Testis (tissue), 3 donors: ENCODE data around the gene RNF39. TPM values are rescaled to one million over a fixed set of nuclear protein-coding genes. Genes with fewer than 3 reads are reported as not detected.

Experiments
- DNase-seq: peaks from one replicate; pipeline ENCODE4 v3.0.0-alpha.2; 2019
- H3K27ac ChIP-seq, 2 donors: fragments of 200-600 bp; sonication (generic); one replicate each; pipeline ENCODE4 v1.5.1; 2019
- H3K27me3 ChIP-seq: fragments of 200-600 bp; sonication (generic); one replicate; pipeline ENCODE4 v1.5.1; 2019
- H3K36me3 ChIP-seq: fragments of 200-600 bp; sonication (generic); one replicate; pipeline ENCODE4 v1.5.1; 2017; ENCODE audit warnings: low read depth; ENCODE audit errors: missing control alignments
- H3K4me1 ChIP-seq: fragments of 200-600 bp; sonication (generic); one replicate; pipeline ENCODE4 v1.5.1; 2019
- H3K4me3 ChIP-seq, 2 donors: fragments of 200-600 bp; sonication (generic); one replicate each; pipeline ENCODE4 v1.5.1; 2017 to 2019
- H3K9me3 ChIP-seq: fragments of 200-600 bp; sonication (generic); one replicate; pipeline ENCODE4 v1.5.1; 2017
- CTCF ChIP-seq, 3 experiments: fragments of 450-650 bp in 2 of 3; fragments of 200-600 bp in 1 of 3; sonication (generic) in 1 of 3; IDR thresholded peaks; one replicate each; pipeline ENCODE4 v1.5.1; 2016 to 2019; ENCODE audit warnings: antibody characterized with exemption in 3 of 3, mild to moderate bottlenecking in 2 of 3, moderate library complexity in 1 of 3
- POLR2A ChIP-seq: fragments of 450-650 bp; IDR thresholded peaks from one replicate; pipeline ENCODE4 v1.6.1; 2017; ENCODE audit warnings: antibody characterized with exemption, mild to moderate bottlenecking, moderate library complexity
- WGBS, 2 donors: methylation state at CpG; one replicate each; pipeline ENCODE4 v1.1.5; 2018; 5-methylcytosine and 5-hydroxymethylcytosine counted together
- intact Hi-C: fragments of 100-400 bp; cut with DNase I; formaldehyde crosslinking; loops from one replicate; pipeline ENCODE4 v1.15.1; 2023; ENCODE audit warnings: low total_unique reads
- polyA plus RNA-seq: library from polyadenylated mRNA; stranded (reverse); fragments of 350-450 nt; fragmentation: Illumina TruSeq; extraction: RNeasy Lipid Tissue Mini Kit (QIAGEN cat#74804); gene quantifications from one replicate; pipeline ENCODE4 v1.2.3, GENCODE V29; 2014; ENCODE audit warnings: low read depth, low replicate concordance; ENCODE audit not compliant: insufficient read depth
- total RNA-seq, 2 donors: library from RNA; depleted of rRNA; stranded (reverse); fragments of >200 nt; gene quantifications; one replicate each; pipeline ENCODE4 v1.2.3, GENCODE V29; 2016

RNF39 gene
- total and polyA plus RNA-seq, 3 donors from 2014 or later, result 2.7 to 4.3 (median 3.5) TPM

DNA sequence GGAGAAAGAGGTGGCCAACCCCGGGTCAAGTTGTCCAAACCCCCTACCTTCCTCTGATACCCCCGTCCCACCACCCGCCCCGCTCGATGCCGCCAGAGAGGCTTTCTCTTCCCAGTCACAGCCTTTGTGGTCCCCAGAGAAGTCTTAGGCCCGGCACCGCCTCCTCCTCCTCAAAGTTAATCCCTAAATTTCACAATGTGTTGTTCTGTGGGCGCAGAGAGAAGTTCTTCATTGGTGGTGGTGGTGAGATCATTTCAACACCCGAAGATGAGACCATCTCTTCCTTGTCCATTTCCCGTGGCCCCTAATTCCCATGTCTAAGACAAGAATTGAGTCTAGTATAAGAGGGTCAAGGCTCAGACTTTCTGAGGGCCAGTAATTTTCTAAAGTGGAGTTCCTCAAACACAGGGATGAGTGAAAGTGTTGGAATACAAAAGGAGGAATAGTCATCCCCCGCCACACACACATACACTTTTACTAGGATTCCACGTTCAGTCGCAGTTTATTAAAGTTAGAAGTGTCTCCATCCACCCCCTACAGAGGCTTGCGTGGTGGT lies 26.9 kb upstream of the RNF39 start:
- no peaks in the 10 kb centered on the region for H3K36me3 ChIP-seq
- TF ChIP-seq CTCF (IDR thresholded peaks at IDR 0.05), result no peak
- no peak for TF ChIP-seq POLR2A
- no peaks in the 10 kb centered on the region for H3K9me3 ChIP-seq
- H3K4me3 ChIP-seq, result peak overlapping the region; percentile 44 to 48
- WGBS, 2 donors, result 38 to 51% methylated on average over 15 of the region's 15 CpGs
- H3K4me1 ChIP-seq, result peaks cover 19% of the 10 kb centered on the region
- peak; percentile 20 for DNase-seq
- intact Hi-C loops, result no loop called here
- H3K27me3 ChIP-seq, result no peaks in the 10 kb centered on the region
- H3K27ac ChIP-seq, result peak overlapping the region; percentile 60 to 61

DNA sequence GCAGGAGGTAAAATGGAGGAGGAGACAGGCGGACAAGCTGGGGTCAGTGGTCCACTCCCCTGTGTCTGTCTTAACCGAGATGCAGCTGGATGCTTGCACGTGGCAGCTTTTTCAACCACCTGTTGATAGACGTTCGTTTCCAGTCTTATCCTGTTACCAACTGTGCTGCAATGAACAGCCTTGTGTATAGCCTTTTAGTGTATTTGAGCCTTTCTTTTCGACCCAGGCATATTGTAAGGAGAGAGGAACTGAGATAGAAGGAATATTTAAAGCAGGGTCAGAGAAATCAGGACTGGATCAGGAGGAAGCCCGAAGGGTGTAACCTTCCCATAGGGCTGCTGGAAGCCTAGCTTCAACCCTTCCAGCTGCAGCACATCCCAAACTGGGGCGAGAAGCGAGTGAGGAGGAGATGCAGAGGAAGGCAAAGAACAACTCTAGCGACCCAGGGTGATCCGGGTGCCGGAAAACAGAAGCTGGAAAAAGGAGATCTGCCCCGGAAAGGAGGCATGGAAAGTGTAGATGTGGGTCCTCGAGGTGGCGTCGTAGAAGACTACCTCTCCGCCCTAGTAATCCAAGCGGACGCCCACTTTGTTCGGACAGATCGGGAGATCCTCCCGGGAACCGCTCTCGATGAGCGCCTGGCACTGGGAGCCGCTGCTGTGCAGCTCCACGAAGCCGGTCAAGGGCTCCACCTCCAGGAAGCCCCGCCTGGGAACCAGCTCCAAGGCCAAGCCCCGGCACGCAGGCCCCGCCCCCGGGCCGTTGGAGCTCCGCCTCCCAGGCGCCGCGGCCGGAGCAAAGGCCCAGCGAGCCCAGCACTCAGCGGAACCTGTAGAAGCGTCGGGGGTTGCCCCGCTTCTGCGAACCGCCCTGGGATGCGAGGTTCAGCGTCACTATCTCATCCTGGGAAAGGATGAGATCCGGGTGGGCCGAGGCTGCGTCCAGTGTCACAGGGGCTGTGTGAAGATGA lies 26.2 kb upstream of the RNF39 start:
- intact Hi-C loops, result no loop called here
- no peaks in the 10 kb centered on the region for H3K9me3 ChIP-seq
- DNase-seq, result peak; percentile 95
- no peaks in the 10 kb centered on the region for H3K36me3 ChIP-seq
- 2 to 4% methylated on average over 29 to 50 of the region's 51 CpGs for WGBS, 2 donors
- H3K27ac ChIP-seq, result peak overlapping the region; percentile 60 to 61
- peak overlapping the region; percentile 25 to 44 for H3K4me3 ChIP-seq
- no peaks in the 10 kb centered on the region for H3K27me3 ChIP-seq
- no peak for TF ChIP-seq POLR2A
- H3K4me1 ChIP-seq, result peaks cover 19% of the 10 kb centered on the region

DNA sequence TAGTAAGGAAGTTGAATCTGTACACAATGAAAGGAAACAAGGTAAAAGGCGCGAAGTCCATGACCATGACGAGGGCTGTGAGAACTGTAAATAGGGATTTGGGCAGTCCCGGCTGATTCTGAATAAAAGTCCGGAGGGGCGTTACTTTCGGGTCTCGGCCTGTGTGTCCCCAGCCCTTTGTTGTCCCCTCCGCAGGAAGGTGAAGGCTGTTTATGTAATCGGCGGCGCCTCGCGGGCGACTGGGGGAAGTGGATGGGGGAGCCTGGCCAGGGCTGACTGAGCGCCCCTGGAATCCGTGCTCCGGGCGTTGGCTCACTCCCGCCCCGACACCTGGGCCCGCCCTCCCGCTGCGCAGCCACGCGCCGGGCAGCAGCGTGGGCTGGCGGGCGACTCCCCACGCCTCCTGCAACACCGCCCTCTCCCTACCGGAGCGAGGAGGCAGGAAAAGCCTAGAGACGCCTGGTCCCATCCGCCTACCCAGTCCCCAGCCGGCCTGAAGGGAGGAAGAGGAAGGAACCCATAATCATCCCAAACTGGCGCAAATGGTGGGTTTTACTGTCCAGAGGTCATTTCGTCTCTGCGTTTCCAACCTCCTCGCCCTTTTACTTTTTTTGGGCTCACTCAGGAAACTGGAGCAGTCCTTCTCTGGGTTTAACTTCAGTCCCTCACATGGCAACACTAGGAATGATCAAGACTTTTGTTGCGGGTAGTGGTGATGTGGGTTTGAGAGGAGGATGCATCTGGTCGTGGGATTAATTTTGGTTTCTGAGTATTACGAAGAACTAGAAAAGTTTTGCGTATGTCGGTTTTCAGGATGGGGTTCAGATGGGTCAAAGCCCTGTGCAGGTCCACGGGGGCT lies 25.2 kb upstream of the RNF39 start:
- H3K27me3 ChIP-seq, result no peaks in the 10 kb centered on the region
- no peak for TF ChIP-seq POLR2A
- no peak for TF ChIP-seq CTCF (IDR thresholded peaks at IDR 0.05)
- no peaks in the 10 kb centered on the region for H3K9me3 ChIP-seq
- H3K36me3 ChIP-seq, result no peaks in the 10 kb centered on the region
- intact Hi-C loops, result no loop called here
- DNase-seq, result peak; percentile 65
- peaks cover 19% of the 10 kb centered on the region for H3K4me1 ChIP-seq
- peak overlapping the region in 1 of 2 donors; percentile 20 for H3K4me3 ChIP-seq
- no peak overlapping the region for H3K27ac ChIP-seq
- WGBS, 2 donors, result 2 to 3% methylated on average over 23 to 47 of the region's 47 CpGs

- Histone ChIP-seq H3K9me3 (no peaks in the 10 kb centered on the region), H3K4me3 (no peak overlapping the region), H3K27ac (no peak overlapping the region), H3K36me3 (no peaks in the 10 kb centered on the region), H3K4me1 (peaks cover 19% of the 10 kb centered on the region), H3K27me3 (no peaks in the 10 kb centered on the region)
- intact Hi-C loops, result no loop called here
- TF ChIP-seq CTCF (IDR thresholded peaks at IDR 0.05) (no peak), POLR2A (no peak)
- DNase-seq, result no peak
- WGBS, 2 donors, result 16 to 19% methylated on average over 8 of the region's 8 CpGs
Observed at GRCh38 chr6:30100154-30100553, 24.6 kb upstream of the RNF39 start.
